Type B pancreatic cell (in vitro differentiated cells): ENCODE measurements around the gene ANKH. TPM values are rescaled to one million over a fixed set of nuclear protein-coding genes. Genes with fewer than 3 reads are reported as not detected.

ENCODE experiments used
- DNase-seq: peaks from one replicate; pipeline ENCODE4 v3.0.0; 2021; ENCODE audit warnings: mixed read lengths; ENCODE audit not compliant: unreplicated experiment; ENCODE audit errors: extremely low spot score
- H3K27ac Mint-ChIP-seq: 2 replicates; pipeline ENCODE4 v1.8.0; 2021; ENCODE audit warnings: mild to moderate bottlenecking, mixed read lengths
- H3K27me3 Mint-ChIP-seq: 2 replicates; pipeline ENCODE4 v1.8.0; 2021; ENCODE audit warnings: mixed read lengths
- H3K36me3 Mint-ChIP-seq: 2 replicates; pipeline ENCODE4 v1.8.0; 2021; ENCODE audit warnings: mixed read lengths
- H3K4me1 Mint-ChIP-seq: one replicate; pipeline ENCODE4 v1.8.0; 2021; ENCODE audit warnings: mixed read lengths; ENCODE audit not compliant: unreplicated experiment
- H3K4me3 Mint-ChIP-seq: 2 replicates; pipeline ENCODE4 v1.8.0; 2021; ENCODE audit warnings: mild to moderate bottlenecking, mixed read lengths
- H3K9me3 Mint-ChIP-seq: 2 replicates; pipeline ENCODE4 v1.8.0; 2021; ENCODE audit warnings: mixed read lengths
- total RNA-seq: library from RNA; stranded (reverse); gene quantifications from 2 replicates; pipeline ENCODE4 v1.2.1, GENCODE V29; 2021; ENCODE audit warnings: low replicate concordance
- TF ChIP-seq, protein P1 (sequence below): fragments of 200-600 bp; sonication (generic); conservative IDR thresholded peaks from 2 replicates; pipeline ENCODE4 v1.5.0; 2021; ENCODE audit warnings: antibody characterized with exemption, mild to moderate bottlenecking

Gene ANKH
- total RNA-seq, 1 donor from 2014 or later, result 41.1 TPM

GRCh38 chr5:14876095-14876494, 4.5 kb upstream of the ANKH start:
- Mint-ChIP-seq H3K27ac (no peak overlapping the region), H3K4me3 (no peak overlapping the region), H3K27me3 (no peaks in the 10 kb centered on the region), H3K9me3 (no peaks in the 10 kb centered on the region), H3K4me1 (peaks cover 6% of the 10 kb centered on the region), H3K36me3 (no peaks in the 10 kb centered on the region)
- TF ChIP-seq, protein P1, sequence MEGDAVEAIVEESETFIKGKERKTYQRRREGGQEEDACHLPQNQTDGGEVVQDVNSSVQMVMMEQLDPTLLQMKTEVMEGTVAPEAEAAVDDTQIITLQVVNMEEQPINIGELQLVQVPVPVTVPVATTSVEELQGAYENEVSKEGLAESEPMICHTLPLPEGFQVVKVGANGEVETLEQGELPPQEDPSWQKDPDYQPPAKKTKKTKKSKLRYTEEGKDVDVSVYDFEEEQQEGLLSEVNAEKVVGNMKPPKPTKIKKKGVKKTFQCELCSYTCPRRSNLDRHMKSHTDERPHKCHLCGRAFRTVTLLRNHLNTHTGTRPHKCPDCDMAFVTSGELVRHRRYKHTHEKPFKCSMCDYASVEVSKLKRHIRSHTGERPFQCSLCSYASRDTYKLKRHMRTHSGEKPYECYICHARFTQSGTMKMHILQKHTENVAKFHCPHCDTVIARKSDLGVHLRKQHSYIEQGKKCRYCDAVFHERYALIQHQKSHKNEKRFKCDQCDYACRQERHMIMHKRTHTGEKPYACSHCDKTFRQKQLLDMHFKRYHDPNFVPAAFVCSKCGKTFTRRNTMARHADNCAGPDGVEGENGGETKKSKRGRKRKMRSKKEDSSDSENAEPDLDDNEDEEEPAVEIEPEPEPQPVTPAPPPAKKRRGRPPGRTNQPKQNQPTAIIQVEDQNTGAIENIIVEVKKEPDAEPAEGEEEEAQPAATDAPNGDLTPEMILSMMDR, result no peak
- no peak for DNase-seq

DNA sequence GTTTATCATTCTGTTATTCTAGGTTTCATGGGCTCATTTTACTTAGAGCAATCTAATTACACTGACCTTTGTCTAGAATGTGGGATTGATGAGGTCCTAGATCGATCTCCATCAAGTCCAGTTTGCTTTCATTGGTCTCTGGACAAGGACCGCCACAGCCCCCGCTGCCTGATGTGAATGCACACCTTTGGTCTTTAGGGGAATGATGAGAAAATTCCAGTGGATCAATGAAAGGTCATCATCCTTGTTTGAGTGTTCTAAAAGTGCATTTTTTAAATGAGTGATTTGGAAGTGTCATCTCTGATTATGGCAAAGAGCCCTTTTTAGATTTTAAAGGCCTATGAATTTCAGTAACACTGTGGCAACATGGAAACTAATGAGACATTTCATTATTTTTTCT, 2.2 kb upstream of the ANKH start:
- Mint-ChIP-seq H3K27ac (no peak overlapping the region), H3K4me3 (peak overlapping the region; percentile 68), H3K9me3 (no peaks in the 10 kb centered on the region), H3K36me3 (no peaks in the 10 kb centered on the region), H3K4me1 (peaks cover 12% of the 10 kb centered on the region), H3K27me3 (peaks cover 22% of the 10 kb centered on the region)
- TF ChIP-seq, protein P1, result no peak
- DNase-seq, result no peak

DNA sequence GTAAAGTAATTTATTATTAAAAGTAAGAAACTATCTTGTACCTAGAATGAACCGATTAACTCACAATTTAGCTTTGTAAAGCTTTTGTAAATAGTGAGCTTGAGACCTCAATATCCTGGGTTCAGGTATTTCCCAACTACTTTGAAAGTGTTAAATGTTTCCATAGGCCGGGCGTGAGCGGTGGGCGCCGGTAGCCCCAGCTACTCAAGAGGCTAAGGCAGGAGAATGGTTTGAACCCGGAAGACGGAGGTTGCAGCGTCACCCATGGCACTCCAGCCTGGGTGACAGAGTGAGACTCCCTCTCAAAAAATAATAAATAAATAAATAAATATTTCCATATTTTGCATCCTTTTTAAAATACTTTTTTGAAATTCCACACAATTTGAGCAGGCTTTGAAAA, 1.5 kb upstream of the ANKH start:
- no peak for DNase-seq
- Mint-ChIP-seq H3K9me3 (no peaks in the 10 kb centered on the region), H3K4me3 (peak overlapping the region; percentile 88), H3K27ac (no peak overlapping the region), H3K4me1 (peaks cover 14% of the 10 kb centered on the region), H3K36me3 (no peaks in the 10 kb centered on the region), H3K27me3 (peaks cover 24% of the 10 kb centered on the region)
- TF ChIP-seq, protein P1, result no peak

- no peak overlapping the region for H3K27ac Mint-ChIP-seq
- peak overlapping the region; percentile 88 for H3K4me3 Mint-ChIP-seq
- peaks cover 3% of the 10 kb centered on the region for H3K36me3 Mint-ChIP-seq
- H3K4me1 Mint-ChIP-seq, result peaks cover 14% of the 10 kb centered on the region
- peak; percentile 77 for DNase-seq
- H3K27me3 Mint-ChIP-seq, result peaks cover 27% of the 10 kb centered on the region
- H3K9me3 Mint-ChIP-seq, result no peaks in the 10 kb centered on the region
- TF ChIP-seq, protein P1, result peak; percentile 44
Observed at GRCh38 chr5:14872070-14872989, 752 bp upstream of the ANKH start.

DNA sequence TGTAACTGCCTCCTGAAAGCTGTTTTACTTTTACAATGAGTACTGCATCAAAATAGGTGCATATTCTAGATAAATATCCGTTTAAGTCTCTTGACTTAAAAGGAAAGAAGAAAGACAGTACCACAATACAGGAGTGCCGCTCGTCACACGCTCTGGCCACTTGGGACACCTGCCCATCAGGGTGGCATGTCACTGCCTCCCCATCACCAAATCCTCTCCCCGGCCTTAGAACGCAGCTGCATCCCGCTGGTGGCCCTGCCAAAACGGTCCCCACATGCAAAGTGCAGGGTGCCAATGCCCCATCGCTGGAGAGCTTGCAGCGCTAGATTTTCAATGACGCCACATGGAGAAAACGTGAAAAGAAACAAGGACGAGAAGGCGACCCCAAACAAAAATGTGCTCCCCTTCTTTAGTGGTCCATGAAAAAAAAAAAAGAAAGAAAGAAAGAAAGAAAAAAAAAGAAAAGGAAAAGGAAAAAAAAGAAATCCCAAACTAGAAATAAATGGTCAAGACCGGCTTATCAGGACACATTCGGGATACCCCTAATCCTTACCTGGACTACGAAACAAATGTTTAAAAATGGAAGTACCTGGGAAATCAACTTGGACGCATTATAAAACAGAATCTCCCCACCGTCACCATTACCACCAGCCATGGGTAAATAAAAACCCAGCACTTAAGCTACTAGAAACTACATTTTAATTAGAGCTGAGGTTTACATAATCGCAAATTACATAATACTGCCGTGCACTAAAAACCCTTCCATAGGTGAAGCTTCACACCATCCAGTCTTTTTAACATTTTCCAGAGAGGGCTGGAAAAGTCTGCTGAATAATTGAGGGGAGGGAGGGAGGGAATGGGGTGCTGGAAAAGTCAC, 1.0 kb downstream of the ANKH start:
- H3K27ac Mint-ChIP-seq, result peak overlapping the region; percentile 45
- H3K4me1 Mint-ChIP-seq, result peaks cover 14% of the 10 kb centered on the region
- peaks cover 27% of the 10 kb centered on the region for H3K27me3 Mint-ChIP-seq
- no peaks in the 10 kb centered on the region for H3K9me3 Mint-ChIP-seq
- peak overlapping the region; percentile 90 for H3K4me3 Mint-ChIP-seq
- TF ChIP-seq, protein P1, result no peak
- no peak for DNase-seq
- H3K36me3 Mint-ChIP-seq, result peaks cover 3% of the 10 kb centered on the region
